RCC 7860 (cell line): ENCODE results near the gene ISG20.

Experiments used
- DNase-seq: peaks from one replicate; pipeline ENCODE4 v3.0.0-alpha.2; 2015; ENCODE audit warnings: low spot score
- FAIRE-seq: peaks from 2 replicates; lab custom pipeline; 2012; peaks lifted over from hg19 to GRCh38; lab: Jason Lieb, UNC

ISG20 gene

DNA sequence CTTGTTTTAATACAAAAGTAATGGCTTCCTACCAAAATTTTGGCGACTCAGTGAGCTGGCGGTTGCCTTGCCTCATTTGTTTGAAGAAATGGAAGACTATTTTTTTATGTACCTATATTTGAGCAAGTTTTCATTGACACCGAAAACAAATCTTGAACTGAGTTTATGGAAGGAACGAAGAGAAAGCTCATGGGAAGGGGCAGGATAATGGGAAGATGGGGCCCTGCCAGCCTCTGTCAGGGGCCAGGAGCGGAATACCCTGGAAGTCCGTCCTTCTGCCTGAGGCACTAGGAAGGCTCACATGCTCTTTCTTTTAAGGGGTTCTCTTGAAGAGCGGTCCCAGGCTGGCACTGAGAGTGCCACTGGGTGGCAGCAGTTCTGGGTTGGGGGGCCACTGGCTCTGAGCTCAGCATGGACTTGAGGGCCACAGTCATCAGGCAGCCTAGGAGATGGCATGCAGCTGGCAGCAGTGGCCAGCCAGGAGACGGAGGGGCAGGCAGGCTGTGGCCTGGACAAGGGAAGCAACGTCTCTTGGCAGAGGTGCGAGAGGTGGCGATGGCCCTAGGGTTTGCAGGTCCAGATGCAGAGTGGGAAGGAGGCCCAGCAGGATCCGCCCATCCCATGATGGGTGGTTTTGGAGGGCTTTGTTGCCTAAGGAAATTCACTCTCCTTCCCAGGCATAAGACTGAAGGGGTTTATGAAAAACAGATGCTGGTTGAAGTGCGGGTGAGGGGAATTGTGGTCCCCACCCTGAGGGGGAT is 41.6 kb downstream of the ISG20 start:
- FAIRE-seq = no peak
- DNase-seq = no peak

DNA sequence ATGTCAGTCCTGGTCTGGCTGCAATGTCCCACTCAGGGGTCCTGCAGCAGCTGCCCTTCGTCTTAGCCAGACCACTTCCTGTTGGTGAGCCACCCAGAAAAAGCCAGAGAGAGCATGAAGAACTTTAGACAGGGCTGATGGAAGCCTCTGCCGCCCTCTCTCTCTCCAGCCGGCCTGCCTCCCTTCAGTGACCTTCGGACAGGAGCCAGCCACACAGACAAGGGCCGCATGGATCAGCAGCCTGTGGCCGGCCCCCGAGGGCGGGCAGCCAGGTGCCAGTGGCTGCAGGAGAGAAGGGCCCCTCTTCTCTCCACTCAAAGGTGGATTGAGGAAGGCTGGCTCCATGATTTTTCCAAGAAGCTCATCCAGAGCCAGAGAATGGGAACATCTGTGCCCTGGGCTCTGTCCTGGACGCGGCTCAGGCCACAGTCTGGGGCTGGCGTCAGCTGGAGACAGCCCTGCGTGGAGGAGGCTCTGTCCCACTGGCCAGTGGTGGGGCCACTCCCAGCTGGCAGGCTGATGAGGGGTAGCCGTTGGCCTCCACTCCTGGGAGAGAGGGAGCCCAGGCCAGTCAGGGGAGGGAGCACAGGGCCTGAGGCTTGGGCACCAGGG is 42.9 kb downstream of the ISG20 start:
- DNase-seq = no peak

DNA sequence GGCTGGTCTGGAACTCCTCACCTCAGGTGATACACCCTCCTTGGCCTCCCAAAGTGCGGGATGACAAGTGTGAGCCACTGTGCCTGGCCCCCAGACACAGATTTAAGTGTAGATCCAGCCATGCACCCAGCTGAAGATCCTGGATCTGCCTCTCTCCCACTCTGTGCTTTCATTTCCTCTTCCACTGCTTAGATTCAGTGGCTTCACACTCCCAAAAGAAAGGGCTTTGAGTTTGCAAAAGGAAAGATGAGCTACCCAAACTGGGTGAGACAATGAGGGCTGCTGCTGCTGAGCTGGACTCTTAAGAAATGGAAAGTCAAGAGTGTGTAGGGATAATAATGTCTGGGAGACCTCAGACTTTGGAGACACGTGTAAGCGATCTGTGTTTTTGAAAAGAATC is 45.5 kb downstream of the ISG20 start:
- DNase-seq (no peak), FAIRE-seq (no peak)

More for the DNA sequence above, 42.9 kb downstream of the ISG20 start:
- no peak for FAIRE-seq

DNA sequence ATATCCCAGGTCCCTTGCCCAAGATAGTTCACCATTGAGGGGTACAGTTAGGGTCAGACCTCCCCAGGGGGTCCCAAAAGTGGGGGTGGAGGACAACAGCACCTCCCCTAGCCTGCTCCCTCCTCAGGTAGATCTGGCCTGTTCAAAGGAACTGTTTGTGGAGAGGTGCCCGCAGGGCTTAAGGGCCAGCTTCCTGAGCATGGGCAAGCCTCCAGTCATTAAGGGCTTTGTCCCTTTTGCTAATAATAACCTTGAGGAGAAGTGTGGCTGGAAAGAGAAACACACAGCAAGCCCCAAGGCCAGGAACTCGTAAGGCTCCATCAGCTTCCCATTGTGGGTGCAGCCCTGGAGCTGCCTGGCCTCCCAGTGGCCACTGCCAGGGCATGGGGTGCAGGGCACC is 47.4 kb downstream of the ISG20 start:
- FAIRE-seq (no peak), DNase-seq (no peak)

DNA sequence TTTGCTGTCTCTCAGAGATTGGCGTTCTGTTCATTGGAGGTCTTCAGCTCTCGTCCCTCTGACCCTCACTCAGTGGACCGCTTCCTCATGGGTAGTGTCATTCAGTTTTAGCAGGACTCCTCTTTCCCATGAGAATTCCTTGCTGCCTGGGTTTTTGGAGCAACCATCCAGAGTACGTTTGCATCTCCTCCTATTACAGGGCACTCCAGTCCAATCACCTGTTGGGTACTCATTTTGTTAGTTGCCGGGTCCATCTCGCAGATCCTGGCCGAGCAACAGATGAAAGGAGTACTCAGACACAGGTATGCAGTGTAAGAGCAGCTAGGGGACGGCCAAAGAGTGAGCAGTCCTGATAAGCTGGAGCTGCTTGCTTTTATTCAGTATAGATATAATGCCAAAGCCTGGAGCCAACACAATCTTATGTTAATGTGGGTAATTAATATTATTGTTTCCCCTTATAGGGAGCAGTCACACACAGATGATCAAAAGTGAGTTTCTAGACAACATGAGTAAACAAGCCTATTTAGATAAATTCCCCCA is 49.6 kb downstream of the ISG20 start:
- FAIRE-seq = no peak
- DNase-seq = no peak

DNA sequence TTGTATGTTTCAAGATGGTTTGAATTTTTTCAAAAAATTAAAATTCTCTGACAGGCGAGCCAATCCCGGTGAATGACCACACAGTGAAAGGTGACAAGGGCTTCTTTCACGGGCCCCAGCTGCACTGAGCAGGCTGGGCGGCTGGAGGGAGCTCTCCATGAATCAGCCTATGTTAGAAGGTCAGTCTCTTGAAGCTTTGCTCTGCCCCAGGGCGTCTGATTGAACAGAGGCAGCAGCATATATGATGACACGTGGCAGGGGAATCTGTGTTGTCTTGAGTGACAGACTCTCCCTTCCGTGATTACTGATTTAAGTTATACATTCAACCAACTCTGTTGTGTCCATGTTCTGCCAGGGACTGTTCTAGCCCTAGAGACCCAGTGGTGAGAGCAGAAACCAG is 51.5 kb downstream of the ISG20 start:
- FAIRE-seq (no peak), DNase-seq (no peak)

DNA sequence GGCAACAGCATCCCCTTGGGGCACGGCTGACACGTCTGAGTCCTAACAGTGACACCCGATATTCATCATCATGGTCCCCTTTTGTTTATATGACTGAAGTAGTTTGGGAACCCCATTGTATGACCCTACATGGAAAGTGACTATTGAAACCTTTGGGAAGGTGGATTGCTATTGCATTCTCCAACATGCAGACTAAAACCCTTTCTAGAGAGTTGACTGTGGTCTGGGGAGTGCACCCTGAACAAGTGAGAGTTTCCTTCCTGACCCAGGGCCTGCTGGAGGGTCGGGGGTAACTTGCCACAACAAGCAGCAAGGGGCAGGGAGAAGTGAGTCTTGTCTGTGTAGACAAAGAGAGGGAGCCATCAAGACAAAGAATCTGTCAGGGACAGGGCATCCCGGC is 54.4 kb downstream of the ISG20 start:
- DNase-seq = no peak
- no peak for FAIRE-seq

DNA sequence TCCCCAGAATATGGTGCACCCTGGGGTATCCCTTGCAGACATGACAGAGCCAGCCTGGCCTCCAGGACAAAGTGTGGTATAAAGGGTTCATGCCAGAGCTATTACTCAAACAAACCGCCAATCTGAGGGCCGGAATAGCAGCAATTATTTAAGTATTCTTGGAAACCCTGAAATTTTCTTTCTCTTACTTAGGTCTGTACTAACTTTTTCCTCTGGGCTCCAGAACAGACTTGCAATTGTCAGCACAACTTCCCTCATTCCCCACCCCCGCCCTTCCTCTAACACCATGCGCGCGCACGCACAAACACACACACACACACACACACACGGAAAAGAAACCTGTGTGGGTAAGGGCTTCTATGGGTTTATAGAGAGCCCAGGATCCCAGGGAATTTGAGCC is 56.3 kb downstream of the ISG20 start:
- FAIRE-seq = no peak

DNA sequence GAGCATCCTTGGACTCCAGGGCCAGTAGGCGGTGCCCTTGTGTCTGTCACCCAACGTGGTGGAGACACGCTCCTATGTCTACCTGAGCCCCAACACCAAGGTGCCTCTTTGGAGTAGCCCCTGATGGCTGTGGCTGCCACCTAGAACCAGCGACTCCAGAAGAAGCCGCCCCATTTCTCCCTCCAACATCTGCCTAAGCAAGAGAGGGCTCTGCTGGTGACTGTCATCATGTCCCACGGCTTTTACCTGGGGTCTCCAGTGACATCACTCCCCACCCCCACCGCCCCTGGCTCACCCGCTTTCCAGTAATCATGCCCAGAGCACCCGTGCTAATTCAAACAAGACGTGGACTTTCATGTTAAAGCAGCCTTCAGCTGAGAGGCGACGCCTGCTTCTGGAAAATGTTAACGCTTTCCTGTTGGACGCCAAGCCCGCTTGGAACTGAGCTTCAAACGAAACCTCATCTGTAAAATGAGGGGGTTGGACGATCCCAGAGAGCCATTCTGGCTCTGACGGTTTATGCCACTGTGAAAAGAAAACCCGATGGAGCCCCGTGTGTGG is 57.0 kb downstream of the ISG20 start:
- FAIRE-seq = no peak

More for the DNA sequence above, 56.3 kb downstream of the ISG20 start:
- DNase-seq = no peak

DNA sequence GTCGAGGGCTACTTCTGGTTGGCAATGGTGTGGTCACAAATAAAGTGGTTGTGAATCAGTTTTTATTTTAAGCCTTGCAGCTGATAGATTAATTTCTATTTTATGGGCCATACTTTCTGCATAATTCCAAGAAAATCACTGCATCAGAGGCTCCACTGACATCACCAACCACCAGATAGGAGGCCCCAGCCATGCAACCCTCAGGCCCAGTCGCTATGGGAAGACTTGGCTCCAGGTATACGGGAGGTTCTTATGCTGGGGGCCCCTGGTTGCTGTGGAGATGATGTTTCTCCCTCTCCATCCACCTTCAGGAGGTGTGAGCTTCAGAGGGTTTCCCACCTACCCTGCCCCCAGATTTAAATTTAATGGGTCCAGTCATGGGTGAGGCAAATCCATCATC is 57.4 kb downstream of the ISG20 start:
- no peak for DNase-seq
- FAIRE-seq = no peak

More for the DNA sequence above, 57.0 kb downstream of the ISG20 start:
- DNase-seq = no peak

DNA sequence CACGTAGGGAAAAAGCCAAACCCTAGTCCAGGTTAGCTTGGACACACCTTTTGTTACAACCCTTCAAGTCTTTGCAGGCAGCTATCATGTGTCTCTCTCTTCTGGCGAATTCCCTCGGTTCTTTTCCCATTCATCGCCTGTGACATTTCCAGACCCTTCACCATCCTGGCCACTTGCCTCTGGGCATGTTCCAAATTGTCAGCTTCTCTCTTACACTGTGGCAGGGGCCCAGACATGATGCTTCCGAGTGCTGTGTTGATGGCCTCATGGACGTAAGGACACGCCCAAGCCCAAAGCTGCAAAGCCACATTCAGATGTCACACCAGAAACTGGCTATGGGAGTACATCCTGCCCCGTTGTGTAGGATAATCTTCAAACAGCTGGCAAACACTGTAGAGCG is 58.5 kb downstream of the ISG20 start:
- FAIRE-seq (no peak), DNase-seq (no peak)

DNA sequence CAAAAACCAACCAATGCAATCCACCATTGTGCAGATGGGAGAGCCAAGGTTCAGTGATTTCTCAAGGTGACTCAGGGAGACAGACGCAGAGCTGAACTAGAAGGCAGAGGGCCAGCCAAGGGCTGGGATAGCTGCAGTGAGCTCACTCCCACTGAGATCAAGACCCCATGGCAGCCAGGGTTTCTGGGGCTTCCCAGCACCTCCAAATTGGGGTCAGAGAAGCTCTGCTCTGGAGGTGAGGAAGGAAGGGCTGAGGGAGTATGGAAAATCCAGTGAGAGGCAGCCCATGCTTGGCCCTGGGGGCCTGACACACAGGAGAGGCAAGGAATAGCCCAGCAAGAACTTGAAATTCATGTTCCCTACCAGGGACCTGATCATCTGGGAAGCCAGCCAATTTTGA is 61.0 kb downstream of the ISG20 start:
- FAIRE-seq = no peak
- no peak for DNase-seq

DNA sequence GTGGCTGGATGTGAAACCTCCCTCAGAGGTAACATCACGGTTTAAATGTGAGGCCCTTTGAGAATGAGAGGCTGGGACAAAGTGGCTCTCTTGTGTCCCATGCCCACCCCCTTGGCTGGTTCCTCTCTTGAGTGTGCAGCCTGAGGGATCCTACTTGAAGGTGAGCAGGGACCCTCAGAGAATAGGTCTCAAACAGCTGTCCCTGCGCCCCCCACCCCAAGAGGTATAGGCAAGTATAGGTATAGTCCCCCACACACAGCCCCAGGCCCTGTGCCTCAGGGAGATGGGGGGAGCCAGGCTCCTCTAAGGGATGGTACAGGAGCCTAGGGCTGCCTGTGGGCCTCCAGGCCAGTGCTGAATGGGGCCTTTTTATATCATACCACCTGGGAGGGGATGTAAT is 61.9 kb downstream of the ISG20 start:
- no peak for DNase-seq
- no peak for FAIRE-seq

DNA sequence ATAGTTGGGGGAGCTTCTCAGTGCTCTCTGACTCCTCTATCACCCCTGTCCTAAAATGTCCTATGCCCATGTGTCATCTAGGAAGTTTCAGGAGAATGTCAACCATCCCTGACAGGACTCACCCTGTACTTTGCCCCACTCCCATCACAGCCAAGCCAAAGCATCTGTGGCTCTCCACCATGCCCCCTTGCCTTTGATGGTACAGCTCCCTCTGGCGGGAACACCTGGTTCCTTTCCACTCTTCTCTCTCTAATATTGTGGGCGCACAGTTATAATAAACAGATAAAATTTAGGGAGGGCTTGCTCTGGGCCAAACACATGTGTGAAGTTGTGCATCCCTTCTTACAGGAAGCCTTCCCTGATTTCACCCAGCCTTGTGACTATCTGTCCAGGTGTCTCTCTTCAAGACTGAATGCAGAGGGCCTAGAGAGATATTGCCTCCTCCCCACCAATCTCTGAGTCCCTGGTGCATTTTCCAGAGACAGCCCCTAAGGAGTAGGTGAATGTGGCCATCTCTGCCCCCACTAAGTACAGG is 62.8 kb downstream of the ISG20 start:
- FAIRE-seq = no peak
- no peak for DNase-seq

DNA sequence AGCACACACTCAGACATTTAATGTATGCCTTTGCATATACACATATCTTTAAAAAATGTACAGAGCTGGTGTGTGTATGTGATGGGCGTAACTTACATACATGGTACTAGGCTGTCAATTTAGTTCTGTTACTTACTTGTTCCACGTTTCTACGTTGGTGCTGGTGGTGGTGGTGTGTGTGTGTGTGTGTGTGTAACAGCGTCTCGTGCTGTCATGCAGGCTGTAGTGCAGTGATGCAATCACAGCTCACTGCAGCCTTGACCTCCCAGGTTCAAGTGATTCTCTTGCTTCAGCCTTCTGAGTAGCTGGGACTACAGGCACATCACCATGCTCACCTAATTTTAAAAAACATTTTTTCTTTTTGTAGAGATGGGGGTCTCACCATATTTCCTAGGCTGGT is 64.2 kb downstream of the ISG20 start:
- FAIRE-seq = no peak

DNA sequence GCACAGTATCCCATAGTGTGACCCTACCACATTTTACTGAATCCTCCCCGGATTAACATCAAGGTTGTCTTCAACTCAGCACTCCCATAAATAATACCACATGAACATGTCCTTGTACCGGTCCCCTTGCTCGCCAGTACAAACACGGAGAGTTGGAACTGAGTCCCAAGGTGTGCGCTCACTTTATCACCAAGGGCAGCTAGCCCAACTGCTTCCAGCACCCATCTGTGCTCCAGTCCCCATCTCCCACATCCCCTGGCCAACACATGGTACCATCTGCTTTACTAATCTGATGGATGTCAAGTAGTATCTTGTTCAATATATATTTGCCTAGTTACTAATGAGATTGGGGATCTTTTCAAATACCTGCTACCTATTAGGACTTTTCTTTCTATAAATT is 64.7 kb downstream of the ISG20 start:
- FAIRE-seq (no peak), DNase-seq (no peak)

More for the DNA sequence above, 64.2 kb downstream of the ISG20 start:
- no peak for DNase-seq

DNA sequence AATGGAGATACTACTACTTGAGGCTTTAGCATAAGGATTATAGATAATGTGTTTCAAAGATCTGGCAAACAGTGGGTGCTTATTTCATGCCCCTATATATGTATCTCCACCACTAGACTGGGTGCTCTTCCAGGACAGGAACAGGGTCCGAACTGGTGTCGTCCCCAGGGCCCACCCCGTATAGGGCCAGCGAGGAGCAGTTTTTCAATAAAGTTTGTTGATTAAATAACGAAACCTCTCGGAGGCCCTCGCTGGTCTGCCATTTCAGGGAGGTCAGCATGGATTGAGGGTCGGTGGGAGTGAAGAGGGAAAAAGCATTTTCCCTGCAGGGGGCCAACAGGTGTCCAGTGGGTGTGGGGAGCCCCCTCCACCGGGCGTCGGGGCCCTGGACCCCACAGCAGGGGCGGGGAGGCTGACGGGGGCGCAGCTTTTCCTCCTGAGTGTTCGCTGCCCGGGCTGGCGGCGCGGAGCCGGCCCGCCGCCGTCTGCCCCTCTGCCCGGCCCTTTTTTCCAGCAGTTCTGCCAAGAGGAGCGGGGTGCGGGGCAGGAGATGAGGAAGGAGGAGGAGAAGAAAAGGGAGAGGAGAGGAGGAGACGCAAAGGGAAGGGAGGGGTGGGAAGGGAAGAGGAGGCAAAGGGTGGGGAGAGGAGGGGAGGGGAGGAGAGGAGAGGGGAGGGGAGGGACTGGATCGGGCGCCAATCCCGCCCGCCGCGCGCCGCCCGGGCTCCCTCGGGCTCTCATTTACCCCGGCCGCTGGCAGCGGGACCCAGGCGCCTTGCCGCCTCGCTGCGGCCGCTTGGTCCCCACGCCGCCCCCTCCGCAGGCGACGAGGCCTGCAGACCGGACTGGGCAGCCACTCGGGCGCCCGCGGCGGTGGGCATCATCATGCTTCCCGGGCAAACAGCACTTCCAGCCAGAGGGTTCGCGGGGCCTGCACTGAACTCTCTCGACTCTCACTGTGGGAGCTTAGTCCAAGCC is 66.3 kb downstream of the ISG20 start:
- FAIRE-seq = no peak
- DNase-seq = no peak

DNA sequence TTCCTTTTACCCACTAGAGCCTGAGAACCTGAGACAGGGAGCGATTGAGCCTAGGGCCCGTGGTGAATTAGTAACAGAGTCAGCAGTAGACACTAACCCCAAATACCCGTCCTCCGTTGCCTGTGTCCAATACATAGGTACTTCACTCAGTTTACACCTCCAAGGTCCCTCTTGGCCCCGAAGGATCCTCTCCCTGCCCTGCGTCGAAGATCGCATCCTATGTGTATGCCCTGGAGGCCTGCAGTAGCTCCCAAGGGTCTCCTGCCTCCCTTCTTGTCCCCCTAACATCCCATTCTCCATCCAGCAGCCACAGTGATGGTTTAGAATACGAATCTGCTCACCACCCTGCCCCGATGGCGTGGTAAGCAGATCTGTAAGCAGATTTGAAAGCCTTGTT is 67.0 kb downstream of the ISG20 start:
- DNase-seq = no peak
- FAIRE-seq = no peak
